ENCODE data around the gene GULP1.
"Not testable (repeated sequence)": the region's sequence is repeated elsewhere in the genome, so short reads cannot be mapped to it uniquely, and the experiment has no call there.

GULP1 gene

GRCh38 chr2:188506843-188507242 lies 215.2 kb downstream of the GULP1 start:
- DNase-seq (ENCODE audit: low read depth), result no peak
- no peak overlapping the region for H3K4me3 ChIP-seq (ENCODE audit: low read depth, low read length)

GRCh38 chr2:188511346-188511745 lies 219.7 kb downstream of the GULP1 start:
- H3K4me3 ChIP-seq (ENCODE audit: low read depth, low read length), result no peak overlapping the region
- no peak for DNase-seq (ENCODE audit: low read depth)

GRCh38 chr2:188512456-188512855 lies 220.8 kb downstream of the GULP1 start:
- no peak for DNase-seq (ENCODE audit: low read depth)

GRCh38 chr2:188515918-188516317 lies 224.2 kb downstream of the GULP1 start:
- no peak overlapping the region for H3K4me3 ChIP-seq (ENCODE audit: low read depth, low read length)
- DNase-seq (ENCODE audit: low read depth), result no peak

More at GRCh38 chr2:188512456-188512855, 220.8 kb downstream of the GULP1 start:
- no peak overlapping the region for H3K4me3 ChIP-seq (ENCODE audit: low read depth, low read length)

GRCh38 chr2:188517549-188518215 lies 226.0 kb downstream of the GULP1 start:
- H3K4me3 ChIP-seq (ENCODE audit: low read depth, low read length), result no peak overlapping the region
- DNase-seq (ENCODE audit: low read depth), result no peak

- DNase-seq (ENCODE audit: low read depth), result no peak
- H3K4me3 ChIP-seq (ENCODE audit: low read depth, low read length), result no peak overlapping the region
Measured at GRCh38 chr2:188518381-188518780, 226.7 kb downstream of the GULP1 start.

GRCh38 chr2:188519136-188519535 lies 227.5 kb downstream of the GULP1 start:
- DNase-seq (ENCODE audit: low read depth), result no peak
- no peak overlapping the region for H3K4me3 ChIP-seq (ENCODE audit: low read depth, low read length)

GRCh38 chr2:188522517-188522916 lies 230.8 kb downstream of the GULP1 start:
- H3K4me3 ChIP-seq (ENCODE audit: low read depth, low read length), result no peak overlapping the region

GRCh38 chr2:188523919-188524318 lies 232.2 kb downstream of the GULP1 start:
- H3K4me3 ChIP-seq (ENCODE audit: low read depth, low read length), result no peak overlapping the region
- no peak for DNase-seq (ENCODE audit: low read depth)

More at GRCh38 chr2:188522517-188522916, 230.8 kb downstream of the GULP1 start:
- no peak for DNase-seq (ENCODE audit: low read depth)

- no peak for DNase-seq (ENCODE audit: low read depth)
Measured at GRCh38 chr2:188524519-188525113, 232.9 kb downstream of the GULP1 start.

GRCh38 chr2:188526701-188527100 lies 235.0 kb downstream of the GULP1 start:
- no peak for DNase-seq (ENCODE audit: low read depth)
- no peak overlapping the region for H3K4me3 ChIP-seq (ENCODE audit: low read depth, low read length)

More at GRCh38 chr2:188524519-188525113, 232.9 kb downstream of the GULP1 start:
- no peak overlapping the region for H3K4me3 ChIP-seq (ENCODE audit: low read depth, low read length)

GRCh38 chr2:188527141-188527540 lies 235.5 kb downstream of the GULP1 start:
- no peak overlapping the region for H3K4me3 ChIP-seq (ENCODE audit: low read depth, low read length)
- DNase-seq (ENCODE audit: low read depth), result no peak

GRCh38 chr2:188527581-188527993 lies 235.9 kb downstream of the GULP1 start:
- DNase-seq (ENCODE audit: low read depth), result no peak
- no peak overlapping the region for H3K4me3 ChIP-seq (ENCODE audit: low read depth, low read length)

GRCh38 chr2:188529710-188530109 lies 238.0 kb downstream of the GULP1 start:
- DNase-seq (ENCODE audit: low read depth), result no peak
- H3K4me3 ChIP-seq (ENCODE audit: low read depth, low read length), result no peak overlapping the region

GRCh38 chr2:188534875-188535274 lies 243.2 kb downstream of the GULP1 start:
- H3K4me3 ChIP-seq (ENCODE audit: low read depth, low read length), result no peak overlapping the region
- no peak for DNase-seq (ENCODE audit: low read depth)

- H3K4me3 ChIP-seq (ENCODE audit: low read depth, low read length), result no peak overlapping the region
- DNase-seq (ENCODE audit: low read depth), result no peak
Measured at GRCh38 chr2:188551671-188552070, 260.0 kb downstream of the GULP1 start.

GRCh38 chr2:188557081-188557480 lies 265.4 kb downstream of the GULP1 start:
- no peak overlapping the region for H3K4me3 ChIP-seq (ENCODE audit: low read depth, low read length)
- no peak for DNase-seq (ENCODE audit: low read depth)

GRCh38 chr2:188559455-188559854 lies 267.8 kb downstream of the GULP1 start:
- not testable (repeated sequence) for DNase-seq (ENCODE audit: low read depth)

GRCh38 chr2:188561473-188561979 lies 269.9 kb downstream of the GULP1 start:
- H3K4me3 ChIP-seq (ENCODE audit: low read depth, low read length), result no peak overlapping the region
- no peak for DNase-seq (ENCODE audit: low read depth)

More at GRCh38 chr2:188559455-188559854, 267.8 kb downstream of the GULP1 start:
- not testable (repeated sequence) for H3K4me3 ChIP-seq (ENCODE audit: low read depth, low read length)

- no peak overlapping the region for H3K4me3 ChIP-seq (ENCODE audit: low read depth, low read length)
- DNase-seq (ENCODE audit: low read depth), result peak; percentile 9
Measured at GRCh38 chr2:188569431-188570165, 277.9 kb downstream of the GULP1 start.
